IMR-90 (cell line): ENCODE results near the gene ABL2.

Experiments used
- BHLHE40 ChIP-seq: fragments of 150-350 bp; IDR thresholded peaks from 2 replicates; pipeline ENCODE4 v1.6.1; 2016; ENCODE audit warnings: mild to moderate bottlenecking, low read depth, low read length
- CEBPB ChIP-seq: IDR thresholded peaks from 2 replicates; pipeline ENCODE4 v1.6.1; 2012; ENCODE audit warnings: low read depth, low read length, improper control_type of control experiment
- CHD1 ChIP-seq: IDR thresholded peaks from 2 replicates; pipeline ENCODE4 v1.6.1; 2012; ENCODE audit warnings: low read depth, low read length, improper control_type of control experiment
- CTCF ChIP-seq: conservative IDR thresholded peaks from 2 replicates; pipeline ENCODE4 v1.5.1; 2012; ENCODE audit warnings: mild to moderate bottlenecking, low read depth, low read length, improper control_type of control experiment
- MAFK ChIP-seq: IDR thresholded peaks from 2 replicates; pipeline ENCODE4 v1.6.1; 2012; ENCODE audit warnings: low read depth, low read length, improper control_type of control experiment
- NFE2L2 ChIP-seq: fragments of 150-350 bp; IDR thresholded peaks from 2 replicates; pipeline ENCODE4 v1.6.1; 2016; ENCODE audit warnings: low read depth, mild to moderate bottlenecking, low read length
- POLR2A ChIP-seq: IDR thresholded peaks from 2 replicates; pipeline ENCODE4 v1.6.1; 2012; ENCODE audit warnings: mild to moderate bottlenecking, low read depth, low read length

DNA sequence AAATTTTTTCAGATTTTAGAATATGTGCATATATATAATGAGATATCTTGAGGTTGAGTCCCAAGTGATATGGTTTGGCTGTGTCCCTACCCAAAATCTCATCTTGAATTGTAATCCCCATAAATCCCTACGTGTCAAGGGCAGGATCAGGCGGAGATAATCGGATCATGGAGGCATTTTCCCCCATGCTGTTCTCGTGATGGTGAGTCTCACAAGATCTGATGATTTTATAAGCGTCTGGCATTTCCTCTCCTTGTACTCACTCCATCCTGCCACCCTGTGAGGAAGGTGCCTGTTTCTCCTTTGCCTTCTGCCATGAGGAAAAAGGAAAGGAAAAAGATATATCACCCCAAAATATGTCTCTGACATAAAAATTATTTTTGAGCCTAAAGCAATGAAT, 83.0 kb downstream of the ABL2 start:
- TF ChIP-seq CTCF (no peak), MAFK (no peak), BHLHE40 (no peak), NFE2L2 (no peak), CHD1 (no peak), POLR2A (no peak), CEBPB (no peak)
